K562 (cell line): Measurements from ENCODE around the gene NTM. TPM values are rescaled to one million over a fixed set of nuclear protein-coding genes. Genes with fewer than 3 reads are reported as not detected.

Source experiments
- CBX2 ChIP-seq: fragments of 200-600 bp; sonication (generic); IDR thresholded peaks from one replicate; pipeline ENCODE4 v1.6.1; 2012; ENCODE audit warnings: mild to moderate bottlenecking, low read length, inconsistent platforms; ENCODE audit not compliant: insufficient read depth, poor library complexity, severe bottlenecking
- MGA ChIP-seq: fragments of 450-650 bp; IDR thresholded peaks from 2 replicates; pipeline ENCODE4 v1.6.1; 2016; ENCODE audit warnings: mild to moderate bottlenecking, moderate library complexity
- polyA plus RNA-seq, 8 experiments: library from polyadenylated mRNA; depleted of rRNA in 4 of 8; stranded (reverse) in 5 of 8; unstranded in 3 of 8; fragments of >200 nt; fragmentation: Nextera tagmentation in 2 of 8; fragmentation: Illumina TruSeq in 1 of 8; extraction: Ambion mirVana in 2 of 8; extraction: Trizol in 1 of 8; gene quantifications; 2 replicates each; pipeline versions ENCODE4 v1.2.1 to v1.2.3, GENCODE V29; 2011 to 2014; ENCODE audit warnings: inconsistent platforms in 1 of 8, missing spikeins in 1 of 8
- total RNA-seq, 7 experiments: library from RNA; depleted of rRNA in 6 of 7; stranded (reverse); fragments of >200 nt in 6 of 7; fragmentation: Illumina TruSeq in 2 of 7; extraction: Trizol in 2 of 7; gene quantifications; 2 replicates each; pipeline versions ENCODE4 v1.2.1 to v1.2.3, GENCODE V29; 2011 to 2021; ENCODE audit warnings: low replicate concordance in 1 of 7

Gene NTM
- total and polyA plus RNA-seq, 9 of the 15 experiments (the other 6 are each of a cell fraction or from before 2014, with no cell fraction given), result not detected

DNA sequence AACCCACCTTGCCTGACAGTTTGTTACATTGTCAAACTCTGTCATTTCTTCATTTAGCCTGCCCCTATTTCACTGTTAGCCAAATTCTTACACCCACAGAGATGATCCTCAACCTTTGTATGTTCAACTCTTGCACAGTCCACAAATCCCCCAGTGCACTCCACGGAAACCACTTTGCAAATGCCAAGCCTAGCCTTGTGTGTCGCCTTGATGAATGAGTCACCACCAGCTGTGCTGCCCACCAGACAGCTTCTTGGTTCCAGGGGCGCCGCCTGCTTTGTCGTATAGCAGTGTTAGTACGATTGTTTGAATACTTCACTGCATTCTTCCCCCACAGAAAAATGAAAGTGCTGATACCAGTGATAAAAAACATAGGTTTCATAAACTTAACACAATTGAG, 686.3 kb downstream of the NTM start (continued):
- TF ChIP-seq MGA (no peak), CBX2 (no peak)
